ENCODE measurements around the gene ZBTB48.

DNA sequence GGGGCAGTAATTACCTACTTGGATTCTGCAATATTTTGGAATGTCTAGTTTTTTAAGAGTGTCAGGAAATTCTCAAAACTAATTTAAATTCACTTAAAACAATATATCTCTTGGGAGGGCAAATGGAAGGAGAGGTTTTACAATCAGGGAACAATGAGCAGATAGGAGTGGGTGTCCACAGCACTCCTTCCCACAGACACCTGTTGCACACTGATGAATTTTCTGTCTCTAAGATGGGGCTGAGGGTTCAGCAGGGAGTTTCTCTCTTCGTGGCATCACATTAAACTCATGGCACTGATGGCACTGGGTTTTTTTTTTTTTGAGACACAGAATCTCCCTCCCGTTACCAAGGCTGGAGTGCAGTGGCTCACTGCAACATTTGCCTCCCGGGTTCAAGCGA is 39.3 kb downstream of the ZBTB48 start:
- TF ChIP-seq, protein P1, sequence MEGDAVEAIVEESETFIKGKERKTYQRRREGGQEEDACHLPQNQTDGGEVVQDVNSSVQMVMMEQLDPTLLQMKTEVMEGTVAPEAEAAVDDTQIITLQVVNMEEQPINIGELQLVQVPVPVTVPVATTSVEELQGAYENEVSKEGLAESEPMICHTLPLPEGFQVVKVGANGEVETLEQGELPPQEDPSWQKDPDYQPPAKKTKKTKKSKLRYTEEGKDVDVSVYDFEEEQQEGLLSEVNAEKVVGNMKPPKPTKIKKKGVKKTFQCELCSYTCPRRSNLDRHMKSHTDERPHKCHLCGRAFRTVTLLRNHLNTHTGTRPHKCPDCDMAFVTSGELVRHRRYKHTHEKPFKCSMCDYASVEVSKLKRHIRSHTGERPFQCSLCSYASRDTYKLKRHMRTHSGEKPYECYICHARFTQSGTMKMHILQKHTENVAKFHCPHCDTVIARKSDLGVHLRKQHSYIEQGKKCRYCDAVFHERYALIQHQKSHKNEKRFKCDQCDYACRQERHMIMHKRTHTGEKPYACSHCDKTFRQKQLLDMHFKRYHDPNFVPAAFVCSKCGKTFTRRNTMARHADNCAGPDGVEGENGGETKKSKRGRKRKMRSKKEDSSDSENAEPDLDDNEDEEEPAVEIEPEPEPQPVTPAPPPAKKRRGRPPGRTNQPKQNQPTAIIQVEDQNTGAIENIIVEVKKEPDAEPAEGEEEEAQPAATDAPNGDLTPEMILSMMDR (IDR thresholded peaks at IDR 0.05) = no peak
- TF ChIP-seq EZH2 (IDR thresholded peaks at IDR 0.05) = no peak

All from neural progenitor cell (in vitro differentiated cells).